Large intestine (tissue), 12 donors: ENCODE results near the gene METTL2B. TPM values are rescaled to one million over a fixed set of nuclear protein-coding genes. Genes with fewer than 3 reads are reported as not detected.
"Not testable (repeated sequence)": the region's sequence is repeated elsewhere in the genome, so short reads cannot be mapped to it uniquely, and the experiment has no call there.

ENCODE experiments used
- DNase-seq, 2 donors: peaks; one replicate each; pipeline versions ENCODE4 v3.0.0 to v3.0.0-alpha.2; 2013
- H3K27ac ChIP-seq: one replicate; pipeline ENCODE4 v1.5.1; 2013; ENCODE audit warnings: low read length
- H3K27me3 ChIP-seq: 2 replicates; pipeline ENCODE4 v1.6.1; 2013; ENCODE audit warnings: low read length; ENCODE audit not compliant: control insufficient read depth, insufficient read depth
- H3K36me3 ChIP-seq: 2 replicates; pipeline ENCODE4 v1.6.1; 2013; ENCODE audit warnings: low read length; ENCODE audit not compliant: control insufficient read depth, insufficient read depth
- H3K4me1 ChIP-seq: one replicate; pipeline ENCODE4 v1.6.1; 2013; ENCODE audit warnings: low read length; ENCODE audit not compliant: control insufficient read depth, insufficient read depth
- H3K4me3 ChIP-seq: one replicate; pipeline ENCODE4 v1.5.1; 2013; ENCODE audit warnings: low read length
- H3K9me3 ChIP-seq: one replicate; pipeline ENCODE4 v1.6.1; 2013; ENCODE audit warnings: mild to moderate bottlenecking, low read depth, low read length, moderate library complexity; ENCODE audit not compliant: control insufficient read depth
- WGBS: methylation state at CpG from one replicate; pipeline ENCODE4 v1.1.5; 2013; ENCODE audit warnings: low lambda C conversion rate; ENCODE audit not compliant: insufficient coverage; 5-methylcytosine and 5-hydroxymethylcytosine counted together
- long read RNA-seq, 11 donors: transcript quantifications; one replicate each; lab custom pipeline, GENCODE V29; 2026
- polyA plus RNA-seq: library from polyadenylated mRNA; unstranded; fragments of 120-200 nt; gene quantifications from one replicate; pipeline ENCODE4 v1.2.1, GENCODE V29; 2013

METTL2B gene, protein sequence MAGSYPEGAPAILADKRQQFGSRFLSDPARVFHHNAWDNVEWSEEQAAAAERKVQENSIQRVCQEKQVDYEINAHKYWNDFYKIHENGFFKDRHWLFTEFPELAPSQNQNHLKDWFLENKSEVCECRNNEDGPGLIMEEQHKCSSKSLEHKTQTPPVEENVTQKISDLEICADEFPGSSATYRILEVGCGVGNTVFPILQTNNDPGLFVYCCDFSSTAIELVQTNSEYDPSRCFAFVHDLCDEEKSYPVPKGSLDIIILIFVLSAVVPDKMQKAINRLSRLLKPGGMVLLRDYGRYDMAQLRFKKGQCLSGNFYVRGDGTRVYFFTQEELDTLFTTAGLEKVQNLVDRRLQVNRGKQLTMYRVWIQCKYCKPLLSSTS
- 22.5 TPM for polyA plus RNA-seq
- long read RNA-seq, donor 1, partial matches to known transcripts = 0 of 4 reads
- long read RNA-seq, donor 1, other reads (novel, unspliced or antisense) = 0 of 4 reads
- long read RNA-seq, donor 2, partial matches to known transcripts = 0 of 3 reads
- long read RNA-seq, donor 2, other reads (novel, unspliced or antisense) = 0 of 3 reads
- long read RNA-seq, donor 3, transcript METTL2B-201 (9 exons, 2,182 nt) = major isoform, 6 of 7 reads
- long read RNA-seq, donor 3, partial matches to known transcripts = 0 of 7 reads
- long read RNA-seq, donor 3, other reads (novel, unspliced or antisense) = 0 of 7 reads
- long read RNA-seq, donor 4, partial matches to known transcripts = 0 of 1 reads
- long read RNA-seq, donor 4, other reads (novel, unspliced or antisense) = 0 of 1 reads
- long read RNA-seq, donor 5, partial matches to known transcripts = 0 of 2 reads
- long read RNA-seq, donor 5, other reads (novel, unspliced or antisense) = 0 of 2 reads
- long read RNA-seq, donor 6, partial matches to known transcripts = 0 of 4 reads
- long read RNA-seq, donor 6, other reads (novel, unspliced or antisense) = 0 of 4 reads
- long read RNA-seq, donor 7, partial matches to known transcripts = 0 of 3 reads
- long read RNA-seq, donor 7, other reads (novel, unspliced or antisense) = 0 of 3 reads
- long read RNA-seq, donor 8, partial matches to known transcripts = 0 of 4 reads
- long read RNA-seq, donor 8, other reads (novel, unspliced or antisense) = 0 of 4 reads
- long read RNA-seq, donor 9, partial matches to known transcripts = 0 of 4 reads
- long read RNA-seq, donor 9, other reads (novel, unspliced or antisense) = 0 of 4 reads
- long read RNA-seq, donor 10, transcript METTL2B-201 (9 exons, 2,182 nt) = major isoform, 5 of 5 reads
- long read RNA-seq, donor 10, partial matches to known transcripts = 0 of 5 reads
- long read RNA-seq, donor 10, other reads (novel, unspliced or antisense) = 0 of 5 reads
- long read RNA-seq, donor 11, transcript METTL2B-201 (9 exons, 2,182 nt) = major isoform, 5 of 6 reads
- long read RNA-seq, donor 11, partial matches to known transcripts = 0 of 6 reads
- long read RNA-seq, donor 11, other reads (novel, unspliced or antisense) = 0 of 6 reads

DNA sequence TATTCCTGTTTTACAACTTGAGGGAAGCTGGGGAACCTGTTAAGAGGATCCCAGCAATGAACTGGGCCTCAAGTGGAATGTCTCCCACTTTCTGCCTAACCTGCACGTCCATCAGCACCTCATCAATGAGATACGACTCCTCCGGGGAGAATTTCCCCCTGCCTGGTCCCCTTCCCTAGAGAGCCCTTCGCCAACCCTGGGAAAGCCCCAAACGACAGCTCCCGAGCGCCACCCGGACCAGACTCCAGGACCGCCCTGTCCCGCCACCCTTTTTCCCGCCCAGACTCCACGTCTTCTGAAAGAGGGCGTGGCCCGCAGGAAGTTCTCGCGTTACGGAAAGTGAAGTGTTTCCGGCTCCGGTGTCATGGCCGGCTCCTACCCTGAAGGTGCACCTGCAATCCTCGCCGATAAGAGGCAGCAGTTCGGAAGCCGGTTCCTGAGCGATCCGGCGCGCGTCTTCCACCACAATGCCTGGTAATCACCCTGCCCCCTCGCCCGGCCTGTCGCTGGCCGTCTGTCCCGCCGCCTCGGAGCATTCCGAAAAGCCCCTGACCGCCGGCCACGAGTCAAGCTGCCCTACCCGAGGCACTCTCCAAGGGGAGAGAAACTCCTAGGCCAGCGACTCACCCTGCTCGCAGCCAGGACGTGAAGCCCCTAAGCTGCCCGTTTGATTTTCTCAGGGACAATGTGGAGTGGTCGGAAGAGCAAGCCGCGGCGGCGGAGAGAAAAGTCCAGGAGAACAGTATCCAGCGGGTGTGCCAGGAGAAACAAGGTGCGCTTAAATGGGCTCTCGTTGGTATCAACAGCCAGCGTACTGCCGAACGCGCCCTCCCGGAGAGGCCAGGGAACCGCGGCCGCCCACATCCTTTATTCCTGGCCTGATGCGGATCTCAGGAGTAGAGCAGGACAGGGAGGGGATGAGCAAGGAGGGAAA is at the start of gene METTL2B:
Gene METTL2B (plus strand): TSS at position 347 of the 934 bp plus-strand sequence. CDS start 18 bp downstream, at position 365.
- H3K36me3 ChIP-seq, H3K9me3 ChIP-seq, H3K27me3 ChIP-seq, H3K4me1 ChIP-seq: not testable (repeated sequence)
- Histone ChIP-seq H3K4me3 (peak within 1 kb of the TSS; percentile 87), H3K27ac (peak within 1 kb of the TSS; percentile 82)
- peak; percentile 92 to 94 for DNase-seq
- WGBS = no CpG with 5 or more reads among the region's 62 CpGs

DNA sequence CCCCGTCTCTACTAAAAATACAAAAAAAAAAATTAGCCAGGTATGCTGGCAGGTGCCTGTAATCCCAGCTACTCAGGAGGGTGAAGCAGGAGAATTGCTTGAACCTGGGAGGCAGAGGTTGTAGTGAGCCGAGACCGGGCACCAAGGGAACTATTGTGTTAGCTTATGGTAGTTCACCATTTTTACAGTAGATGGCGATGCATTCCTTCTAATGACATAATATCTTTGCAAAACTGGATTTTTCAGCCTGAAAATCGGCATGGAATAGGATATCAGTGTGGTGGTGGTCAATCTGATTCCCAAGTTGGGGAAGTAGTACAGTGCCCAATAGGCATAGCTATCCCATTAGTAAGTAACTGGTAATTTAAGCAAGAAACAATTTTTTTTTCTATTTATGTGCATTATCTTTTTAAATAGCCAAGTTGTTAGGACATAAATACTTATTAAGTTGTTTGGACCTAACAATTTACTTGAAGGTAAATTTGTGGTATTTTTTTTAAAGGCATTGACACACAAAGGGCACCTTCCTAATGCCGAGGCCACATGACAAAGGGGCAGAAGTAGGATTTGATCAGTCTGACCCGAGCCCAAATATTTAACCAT is 49.2 kb upstream of the METTL2B start:
- H3K9me3 ChIP-seq = no peaks in the 10 kb centered on the region
- H3K36me3 ChIP-seq = no peaks in the 10 kb centered on the region
- H3K27me3 ChIP-seq = no peaks in the 10 kb centered on the region
- peaks cover 2% of the 10 kb centered on the region for H3K4me1 ChIP-seq
- DNase-seq = peak; percentile 43 to 46
- no CpG with 5 or more reads among the region's 7 CpGs for WGBS
- H3K27ac ChIP-seq = no peak overlapping the region
- no peak overlapping the region for H3K4me3 ChIP-seq

DNA sequence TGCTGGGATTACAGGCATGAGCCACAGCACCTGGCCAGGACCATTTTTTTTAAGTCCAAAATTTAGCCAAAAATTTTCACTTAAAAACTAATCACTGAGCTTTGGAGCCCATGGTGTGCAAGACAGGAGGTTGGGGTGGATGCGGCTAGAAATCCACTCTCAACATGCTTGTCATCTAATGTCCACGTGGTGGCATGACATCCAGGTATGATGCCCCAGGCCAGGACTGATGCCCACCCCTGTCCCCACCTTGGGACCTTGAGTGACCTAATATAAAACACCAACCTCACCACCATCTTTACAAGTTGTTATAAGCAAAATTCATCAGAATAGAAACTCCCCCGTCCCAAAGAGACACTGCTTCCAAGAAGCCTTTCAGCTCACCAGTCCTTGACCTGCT is 46.3 kb upstream of the METTL2B start:
- Histone ChIP-seq H3K27me3 (no peaks in the 10 kb centered on the region), H3K9me3 (no peaks in the 10 kb centered on the region), H3K27ac (no peak overlapping the region), H3K4me1 (peaks cover 2% of the 10 kb centered on the region), H3K36me3 (no peaks in the 10 kb centered on the region), H3K4me3 (no peak overlapping the region)
- DNase-seq = no peak
- WGBS = no CpG with 5 or more reads among the region's 3 CpGs

DNA sequence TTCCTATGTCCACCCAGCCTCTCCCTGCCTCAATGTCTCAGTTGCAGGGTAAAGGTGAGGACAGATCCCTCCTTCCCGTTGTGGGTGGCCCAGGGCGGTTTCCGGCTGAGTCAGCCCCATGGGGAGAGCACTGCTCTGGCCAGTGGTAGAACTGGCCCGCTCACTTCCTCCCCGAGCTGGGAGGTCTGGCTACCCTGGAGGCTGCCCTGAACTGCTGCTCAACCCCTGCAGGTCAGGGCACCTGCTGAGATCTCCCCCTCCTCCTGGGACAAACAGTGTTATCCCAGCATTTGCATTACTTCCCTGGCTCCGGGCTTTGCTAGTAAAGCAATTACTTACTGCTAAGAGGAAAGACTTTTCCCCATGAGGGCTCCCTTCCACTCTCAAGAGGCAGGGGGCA is 45.3 kb upstream of the METTL2B start:
- DNase-seq = no peak
- no peak overlapping the region for H3K4me3 ChIP-seq

DNA sequence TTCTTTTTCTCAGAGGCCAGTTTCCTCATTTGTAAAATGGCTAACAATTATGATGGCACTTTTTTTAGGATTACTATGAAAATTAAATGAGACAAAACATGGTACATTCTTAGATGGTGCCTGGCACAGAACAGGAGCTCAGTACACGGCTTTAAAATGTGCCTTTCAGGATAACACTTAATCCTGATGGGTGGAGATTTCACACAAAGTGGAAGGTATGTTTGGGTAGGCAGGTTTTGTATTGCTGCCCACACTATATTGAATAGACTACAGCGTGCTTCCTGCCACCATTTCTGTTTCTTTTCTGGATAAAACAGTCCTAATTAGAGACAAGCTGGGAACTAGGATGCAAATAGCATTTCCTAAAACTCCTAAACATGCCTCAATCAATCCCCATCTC is 44.8 kb upstream of the METTL2B start:
- no peak overlapping the region for H3K4me3 ChIP-seq
- WGBS = no CpG with 5 or more reads among the region's 2 CpGs
- DNase-seq = no peak
- no peaks in the 10 kb centered on the region for H3K4me1 ChIP-seq
- no peaks in the 10 kb centered on the region for H3K9me3 ChIP-seq
- H3K27ac ChIP-seq = no peak overlapping the region
- H3K36me3 ChIP-seq = no peaks in the 10 kb centered on the region
- no peaks in the 10 kb centered on the region for H3K27me3 ChIP-seq

More for the DNA sequence above, 45.3 kb upstream of the METTL2B start:
- Histone ChIP-seq H3K9me3 (no peaks in the 10 kb centered on the region), H3K27me3 (no peaks in the 10 kb centered on the region), H3K27ac (no peak overlapping the region), H3K36me3 (no peaks in the 10 kb centered on the region), H3K4me1 (no peaks in the 10 kb centered on the region)
- no CpG with 5 or more reads among the region's 6 CpGs for WGBS

DNA sequence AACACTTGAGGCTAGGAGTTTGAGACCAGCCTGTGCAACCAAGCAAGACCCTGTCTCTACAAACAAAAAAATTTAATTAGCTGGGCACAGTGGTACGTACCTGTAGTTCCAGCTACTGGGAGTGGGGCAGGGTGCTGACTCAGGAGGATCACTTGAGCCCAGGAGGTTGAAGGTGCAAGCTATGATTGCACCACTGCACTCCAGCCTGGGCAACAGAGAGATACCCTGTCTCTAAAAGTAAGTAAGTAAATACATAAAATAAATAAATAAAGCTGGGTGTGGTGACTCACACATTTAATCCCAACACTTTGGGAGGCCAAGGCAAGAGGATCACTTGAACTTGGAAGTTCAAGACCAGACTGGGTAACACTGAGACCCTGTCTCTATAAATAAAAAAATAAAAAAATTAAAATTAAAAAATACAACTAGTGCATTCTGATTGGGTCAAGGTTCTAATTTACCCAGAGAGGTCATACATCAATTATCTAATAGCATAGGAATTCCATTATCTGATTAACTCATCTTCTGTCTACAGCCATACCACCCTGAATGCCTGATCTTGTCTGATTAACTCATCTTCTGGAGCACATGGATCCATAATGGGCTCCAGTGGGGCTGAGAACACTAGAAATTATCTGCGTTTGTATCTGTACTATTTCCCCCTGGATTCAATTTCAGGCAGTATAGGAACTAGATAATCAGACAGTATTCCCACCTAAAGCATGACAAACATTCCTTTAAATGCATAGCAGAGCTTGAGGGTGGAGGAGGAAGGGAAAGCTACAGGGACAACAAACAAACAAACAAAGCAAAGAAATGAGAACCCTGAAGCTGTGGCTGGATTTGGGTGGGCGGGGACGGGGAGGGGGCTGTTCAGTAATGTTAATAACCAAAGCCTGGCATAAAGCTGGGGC is 41.9 kb upstream of the METTL2B start:
- DNase-seq = peak in 1 of 2 donors; percentile 33
- Histone ChIP-seq H3K27me3 (no peaks in the 10 kb centered on the region), H3K4me1 (no peaks in the 10 kb centered on the region), H3K27ac (no peak overlapping the region), H3K9me3 (no peaks in the 10 kb centered on the region), H3K36me3 (no peaks in the 10 kb centered on the region), H3K4me3 (no peak overlapping the region)
- 54% methylated on average over 2 of the region's 4 CpGs for WGBS

DNA sequence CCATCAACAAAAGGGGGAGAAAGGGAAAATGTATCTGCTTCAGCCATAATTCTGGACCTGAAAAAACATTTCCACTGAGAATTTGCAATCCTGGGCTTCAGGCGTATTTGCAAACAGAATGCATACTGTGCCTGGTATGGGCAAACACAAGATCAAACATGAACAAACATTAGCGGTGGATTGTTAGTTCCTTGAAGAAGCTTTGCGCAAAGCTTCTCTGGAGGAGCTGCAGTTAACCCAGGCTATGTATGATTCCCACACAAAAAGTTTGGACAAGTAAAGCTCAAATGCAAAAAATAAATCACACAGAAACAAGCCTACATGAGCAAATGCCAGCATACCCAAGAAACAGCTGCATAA is 41.2 kb upstream of the METTL2B start:
- DNase-seq = no peak
- H3K36me3 ChIP-seq = no peaks in the 10 kb centered on the region
- no peaks in the 10 kb centered on the region for H3K4me1 ChIP-seq
- H3K9me3 ChIP-seq = no peaks in the 10 kb centered on the region
- WGBS = no CpG with 5 or more reads among the region's 3 CpGs
- H3K4me3 ChIP-seq = no peak overlapping the region
- no peak overlapping the region for H3K27ac ChIP-seq
- H3K27me3 ChIP-seq = no peaks in the 10 kb centered on the region

DNA sequence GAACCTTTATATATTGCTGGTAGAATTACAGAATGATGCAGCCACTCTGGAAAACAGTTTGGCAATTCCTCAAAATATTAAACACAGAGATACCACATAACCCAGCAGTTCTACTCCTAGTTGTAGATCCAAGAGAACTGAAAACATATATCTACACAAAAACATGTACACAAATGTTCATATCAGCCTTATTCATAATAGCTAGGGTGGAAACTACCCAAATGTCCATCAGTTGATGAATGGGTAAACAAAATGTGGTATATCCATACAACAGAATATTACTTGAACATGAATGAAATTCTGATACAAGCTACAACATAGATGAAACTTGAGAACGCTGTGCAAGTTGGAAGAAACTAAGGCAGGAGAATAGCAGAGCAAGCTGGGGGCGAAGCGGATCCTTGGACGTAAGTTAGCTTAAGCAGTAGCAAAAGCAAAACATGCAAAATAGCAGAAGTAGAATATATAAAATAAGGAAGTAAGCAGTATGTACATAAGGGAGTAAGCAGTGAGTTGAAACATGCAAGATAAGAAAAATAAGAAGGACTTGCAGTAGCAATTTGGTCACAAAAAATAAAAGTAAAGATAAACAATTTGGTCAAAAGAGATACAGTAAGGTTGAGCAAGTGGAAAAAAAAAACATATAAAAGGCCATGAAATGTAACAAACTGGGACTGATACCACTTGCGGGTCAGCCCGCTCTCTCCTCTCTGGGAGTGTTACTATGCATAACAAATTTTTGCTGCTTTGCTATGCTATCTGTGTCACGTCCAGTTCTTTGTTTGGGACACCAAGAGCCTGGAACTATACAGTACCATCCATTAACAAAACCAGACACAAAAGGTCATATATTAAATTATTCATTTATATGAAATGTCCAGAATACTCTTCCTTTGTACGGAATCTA is 38.9 kb upstream of the METTL2B start:
- Histone ChIP-seq H3K27me3 (no peaks in the 10 kb centered on the region), H3K4me1 (peaks cover 12% of the 10 kb centered on the region), H3K4me3 (no peak overlapping the region), H3K27ac (no peak overlapping the region), H3K36me3 (no peaks in the 10 kb centered on the region), H3K9me3 (no peaks in the 10 kb centered on the region)
- no peak for DNase-seq
- whole genome bisulfite sequencing = 93% methylated on average over 5 of the region's 8 CpGs
